ENCODE measurements around the gene BRINP2.

BRINP2 gene

GRCh38 chr1:177223359-177223758 lies 52.6 kb downstream of the BRINP2 start:
- TF ChIP-seq GATA3 (IDR thresholded peaks at IDR 0.05; ENCODE audit: low read depth, low read length), result no peak

GRCh38 chr1:177227978-177228692 lies 57.4 kb downstream of the BRINP2 start:
- no peak for TF ChIP-seq GATA3 (IDR thresholded peaks at IDR 0.05; ENCODE audit: low read depth, low read length)
- no peak for TF ChIP-seq GATA2 (IDR thresholded peaks at IDR 0.05; ENCODE audit: low read depth, low read length)

- TF ChIP-seq GATA2 (IDR thresholded peaks at IDR 0.05; ENCODE audit: low read depth, low read length) (no peak), GATA3 (IDR thresholded peaks at IDR 0.05; ENCODE audit: low read depth, low read length) (no peak)
Measured at GRCh38 chr1:177228693-177229065, 57.9 kb downstream of the BRINP2 start.

DNA sequence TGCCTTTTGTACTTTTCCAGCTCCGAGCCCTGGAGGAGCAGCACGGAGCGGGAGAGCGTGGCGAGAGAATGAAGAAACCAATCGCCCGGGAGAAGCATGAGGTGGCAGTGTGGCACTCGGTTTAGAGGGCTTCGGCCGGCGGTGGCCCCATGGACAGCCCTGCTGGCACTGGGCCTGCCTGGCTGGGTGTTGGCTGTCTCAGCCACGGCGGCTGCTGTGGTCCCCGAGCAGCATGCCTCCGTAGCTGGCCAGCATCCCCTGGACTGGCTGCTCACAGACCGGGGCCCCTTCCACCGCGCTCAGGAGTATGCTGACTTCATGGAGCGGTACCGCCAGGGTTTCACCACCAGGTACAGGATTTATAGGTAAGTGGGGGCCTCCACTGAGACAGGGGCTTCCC lies 59.0 kb downstream of the BRINP2 start:
- no peak for TF ChIP-seq GATA3 (IDR thresholded peaks at IDR 0.05; ENCODE audit: low read depth, low read length)
- TF ChIP-seq GATA2 (IDR thresholded peaks at IDR 0.05; ENCODE audit: low read depth, low read length), result no peak

DNA sequence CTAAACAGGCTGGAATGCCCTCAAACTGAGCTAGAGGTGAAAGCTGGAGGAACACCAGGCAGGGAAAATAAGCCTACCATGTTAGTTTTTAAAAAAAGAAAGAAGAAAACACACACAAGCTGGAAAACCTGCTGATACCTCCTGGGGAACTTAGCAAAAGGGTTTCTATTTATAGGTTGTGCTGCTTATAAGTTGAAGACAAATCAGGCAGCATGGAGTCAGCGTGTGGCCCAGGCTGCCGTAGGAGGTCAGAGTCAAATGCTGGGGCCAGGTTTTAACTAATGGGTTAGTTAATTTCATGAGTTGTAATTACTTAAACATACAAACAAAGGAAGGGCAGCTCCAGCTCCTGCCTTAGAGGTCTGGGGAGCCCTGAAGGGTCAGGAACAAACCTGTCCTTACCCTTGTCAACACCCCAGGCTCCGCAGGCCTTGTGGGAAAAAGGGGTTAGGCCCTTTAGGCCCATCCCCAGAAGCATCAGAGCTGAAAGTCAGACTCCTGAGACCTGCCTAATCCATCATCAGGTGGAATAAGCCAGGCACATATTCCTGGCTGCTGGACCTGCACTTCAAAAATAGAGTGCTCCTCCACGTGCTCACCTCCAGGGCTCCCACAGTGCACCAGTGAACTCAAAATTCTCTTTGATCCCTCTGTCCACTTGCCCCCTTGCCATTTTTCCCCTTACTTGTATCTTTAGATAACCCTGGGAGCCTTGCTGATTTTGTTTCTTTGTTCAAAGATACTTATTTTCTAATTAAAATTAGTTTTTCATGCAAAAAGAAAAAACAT lies 59.7 kb downstream of the BRINP2 start:
- no peak for TF ChIP-seq GATA3 (IDR thresholded peaks at IDR 0.05; ENCODE audit: low read depth, low read length)
- no peak for TF ChIP-seq GATA2 (IDR thresholded peaks at IDR 0.05; ENCODE audit: low read depth, low read length)

- TF ChIP-seq GATA2 (IDR thresholded peaks at IDR 0.05; ENCODE audit: low read depth, low read length), result no peak
- no peak for TF ChIP-seq GATA3 (IDR thresholded peaks at IDR 0.05; ENCODE audit: low read depth, low read length)
Measured at GRCh38 chr1:177235350-177235749, 64.6 kb downstream of the BRINP2 start.

- TF ChIP-seq GATA3 (IDR thresholded peaks at IDR 0.05; ENCODE audit: low read depth, low read length) (no peak), GATA2 (IDR thresholded peaks at IDR 0.05; ENCODE audit: low read depth, low read length) (no peak)
Measured at GRCh38 chr1:177236962-177237361, 66.2 kb downstream of the BRINP2 start.

- no peak for TF ChIP-seq GATA3 (IDR thresholded peaks at IDR 0.05; ENCODE audit: low read depth, low read length)
- TF ChIP-seq GATA2 (IDR thresholded peaks at IDR 0.05; ENCODE audit: low read depth, low read length), result no peak
Measured at GRCh38 chr1:177238967-177239366, 68.2 kb downstream of the BRINP2 start.

DNA sequence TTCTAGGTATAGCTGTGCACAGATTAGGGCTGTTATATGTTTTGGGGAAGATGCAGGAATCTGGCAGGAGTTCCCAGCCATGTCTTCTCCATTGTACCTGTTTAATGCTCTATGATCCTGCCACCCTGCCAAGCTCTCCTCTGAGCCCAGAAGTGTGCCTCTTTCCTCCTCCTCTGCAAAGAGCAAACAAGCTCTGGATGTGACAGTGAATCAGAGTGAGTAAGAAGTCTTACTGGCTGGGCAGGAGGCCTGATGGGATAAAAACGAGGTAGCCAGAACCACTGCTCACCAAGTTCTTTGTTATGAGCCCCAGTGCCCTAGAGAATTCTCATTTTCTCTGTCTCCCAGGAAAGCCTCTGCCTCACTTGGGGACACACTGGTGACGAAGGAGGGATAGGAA lies 69.0 kb downstream of the BRINP2 start:
- TF ChIP-seq GATA3 (IDR thresholded peaks at IDR 0.05; ENCODE audit: low read depth, low read length) (no peak), GATA2 (IDR thresholded peaks at IDR 0.05; ENCODE audit: low read depth, low read length) (no peak)

- TF ChIP-seq GATA2 (IDR thresholded peaks at IDR 0.05; ENCODE audit: low read depth, low read length) (no peak), GATA3 (IDR thresholded peaks at IDR 0.05; ENCODE audit: low read depth, low read length) (no peak)
Measured at GRCh38 chr1:177243773-177244172, 73.0 kb downstream of the BRINP2 start.

DNA sequence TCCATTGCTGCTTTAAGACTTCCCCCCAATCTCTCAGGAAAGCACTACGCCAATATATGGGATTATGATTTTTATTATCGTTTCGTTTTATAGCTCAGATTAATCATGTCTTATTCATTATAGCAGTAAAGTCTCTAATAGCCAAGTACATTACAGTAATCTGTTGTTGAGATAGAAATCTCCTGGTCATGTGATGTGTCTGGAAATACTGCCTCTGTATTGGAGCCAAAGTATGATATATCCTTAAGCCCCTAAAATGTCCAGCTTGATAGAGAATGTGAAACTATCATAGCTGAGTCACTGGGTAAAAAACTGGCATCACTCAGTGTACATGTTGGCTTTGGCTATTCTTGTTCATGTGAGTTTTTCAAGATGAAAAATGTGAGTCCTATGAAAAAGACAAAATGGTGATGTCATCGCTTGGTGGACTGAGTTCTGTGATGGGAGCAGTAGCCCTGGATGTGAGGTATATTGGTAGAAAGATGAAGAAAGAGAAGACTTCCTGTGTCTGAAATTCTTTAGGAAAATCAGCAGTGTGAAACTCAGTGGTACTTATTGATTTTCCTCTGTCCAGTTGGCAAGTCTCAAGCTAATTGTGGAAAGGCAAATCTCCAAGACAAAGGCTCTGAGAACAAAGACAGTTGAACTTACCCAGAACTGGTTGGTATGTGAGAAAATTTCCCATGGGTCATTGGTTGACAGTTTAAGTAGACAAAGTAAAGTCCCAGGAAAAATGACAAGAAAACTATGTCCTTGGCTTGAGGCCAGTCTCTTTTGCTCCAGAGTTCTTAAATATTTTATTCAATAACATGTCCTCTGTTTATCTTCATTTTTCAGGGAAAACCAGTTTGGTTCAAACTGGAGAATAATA lies 76.2 kb downstream of the BRINP2 start:
- TF ChIP-seq GATA3 (IDR thresholded peaks at IDR 0.05; ENCODE audit: low read depth, low read length) (no peak), GATA2 (IDR thresholded peaks at IDR 0.05; ENCODE audit: low read depth, low read length) (no peak)

GRCh38 chr1:177247623-177248176 lies 76.9 kb downstream of the BRINP2 start:
- no peak for TF ChIP-seq GATA3 (IDR thresholded peaks at IDR 0.05; ENCODE audit: low read depth, low read length)
- TF ChIP-seq GATA2 (IDR thresholded peaks at IDR 0.05; ENCODE audit: low read depth, low read length), result no peak

- TF ChIP-seq GATA2 (IDR thresholded peaks at IDR 0.05; ENCODE audit: low read depth, low read length), result no peak
Measured at GRCh38 chr1:177248258-177248657, 77.5 kb downstream of the BRINP2 start.

- TF ChIP-seq GATA2 (IDR thresholded peaks at IDR 0.05; ENCODE audit: low read depth, low read length) (no peak), GATA3 (IDR thresholded peaks at IDR 0.05; ENCODE audit: low read depth, low read length) (no peak)
Measured at GRCh38 chr1:177249231-177249630, 78.5 kb downstream of the BRINP2 start.

Data from SH-SY5Y (cell line).